Fibroblast of the aortic adventitia (primary cell): ENCODE results near the gene ZNF423. TPM values are rescaled to one million over a fixed set of nuclear protein-coding genes. Genes with fewer than 3 reads are reported as not detected.
A peak's percentile ranks its signal among the peaks of the same experiment; 100 is the strongest.

Experiments used
- DNase-seq: peaks from one replicate; pipeline ENCODE4 v3.0.0-alpha.2; 2010; ENCODE audit warnings: low read depth
- H3K4me3 ChIP-seq: 2 replicates; pipeline ENCODE4 v1.5.1; 2011; ENCODE audit warnings: low read depth, mild to moderate bottlenecking, control low read depth, low read length, moderate library complexity
- CTCF ChIP-seq: IDR thresholded peaks from 2 replicates; pipeline ENCODE4 v1.5.1; 2011; ENCODE audit warnings: mild to moderate bottlenecking, low read length, control low read depth, inconsistent platforms; ENCODE audit not compliant: insufficient read depth
- total RNA-seq: library from RNA; depleted of rRNA; stranded (reverse); fragments of >200 nt; gene quantifications from 2 replicates; pipeline ENCODE4 v1.2.3, GENCODE V29; 2012; ENCODE audit warnings: low replicate concordance

ZNF423 gene
- total RNA-seq, 1 donor = 13.5 TPM

- H3K4me3 ChIP-seq = no peak overlapping the region
- no peak for TF ChIP-seq CTCF
- no peak for DNase-seq
Observed at GRCh38 chr16:49743203-49743464, 112.8 kb downstream of the ZNF423 start.

GRCh38 chr16:49742428-49743202 lies 113.3 kb downstream of the ZNF423 start:
- no peak overlapping the region for H3K4me3 ChIP-seq
- DNase-seq = no peak
- no peak for TF ChIP-seq CTCF

- H3K4me3 ChIP-seq = no peak overlapping the region
- DNase-seq = no peak
- no peak for TF ChIP-seq CTCF
Observed at GRCh38 chr16:49740256-49740655, 115.7 kb downstream of the ZNF423 start.

- DNase-seq = no peak
- H3K4me3 ChIP-seq = no peak overlapping the region
- peak; percentile 17 for TF ChIP-seq CTCF
Observed at GRCh38 chr16:49739381-49739780, 116.5 kb downstream of the ZNF423 start.

GRCh38 chr16:49738832-49739231 lies 117.1 kb downstream of the ZNF423 start:
- no peak for DNase-seq
- H3K4me3 ChIP-seq = no peak overlapping the region
- no peak for TF ChIP-seq CTCF

GRCh38 chr16:49738001-49738400 lies 117.9 kb downstream of the ZNF423 start:
- TF ChIP-seq CTCF = no peak
- no peak overlapping the region for H3K4me3 ChIP-seq
- DNase-seq = no peak

GRCh38 chr16:49737541-49737940 lies 118.4 kb downstream of the ZNF423 start:
- no peak for TF ChIP-seq CTCF
- H3K4me3 ChIP-seq = no peak overlapping the region
- DNase-seq = no peak
